AG09319 (cell line): ENCODE results near the gene GRID1.

Experiments used
- DNase-seq: peaks from one replicate; pipeline ENCODE4 v3.0.0-alpha.2; 2010; ENCODE audit warnings: low read depth; ENCODE audit errors: extremely low read depth
- CTCF ChIP-seq: IDR thresholded peaks from 2 replicates; pipeline ENCODE4 v1.5.1; 2011; ENCODE audit warnings: low read depth, mild to moderate bottlenecking, inconsistent platforms, low read length, moderate library complexity

Gene GRID1

GRCh38 chr10:86121200-86121599, 245.4 kb downstream of the GRID1 start:
- TF ChIP-seq CTCF = no peak
- DNase-seq = no peak

DNA sequence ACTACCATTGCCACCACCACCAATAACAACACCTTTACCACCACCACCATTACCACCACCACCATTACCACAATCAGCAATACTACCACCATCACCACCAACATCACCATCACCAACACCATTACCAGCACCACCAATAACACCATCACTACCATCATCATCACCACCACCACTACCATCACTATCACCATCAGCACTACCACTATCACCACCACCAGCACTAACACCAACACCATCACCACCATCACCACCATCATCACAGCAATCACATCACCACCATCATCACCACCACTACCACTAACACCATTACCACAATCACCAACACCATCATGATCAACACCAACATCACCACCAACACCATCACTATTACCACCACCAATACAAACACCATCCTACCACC, 249.5 kb downstream of the GRID1 start:
- TF ChIP-seq CTCF = no peak
- DNase-seq = no peak

DNA sequence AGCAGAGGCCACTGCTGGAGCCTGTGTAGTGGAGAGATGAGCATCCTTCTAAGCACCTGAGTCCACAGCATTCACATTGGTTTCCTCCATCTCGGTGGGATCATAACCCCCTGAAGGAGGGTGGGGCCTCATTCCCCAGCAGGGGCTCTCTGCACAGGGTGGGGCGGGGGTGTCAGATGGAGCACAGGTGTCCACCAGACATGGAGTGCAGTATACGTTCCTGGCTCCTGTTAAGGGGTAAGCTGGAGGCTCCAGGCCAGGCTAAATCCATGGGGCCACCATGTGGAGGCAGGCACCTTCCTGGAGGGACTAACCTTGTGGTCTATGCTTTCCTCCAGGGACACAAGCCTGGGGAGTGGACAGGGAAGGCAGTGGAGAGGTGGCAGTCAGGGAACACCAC, 252.6 kb downstream of the GRID1 start:
- TF ChIP-seq CTCF = no peak
- no peak for DNase-seq

- TF ChIP-seq CTCF = no peak
- DNase-seq = no peak
Observed at GRCh38 chr10:86113501-86113900, 253.1 kb downstream of the GRID1 start.

GRCh38 chr10:86113044-86113443, 253.6 kb downstream of the GRID1 start:
- no peak for DNase-seq
- no peak for TF ChIP-seq CTCF

DNA sequence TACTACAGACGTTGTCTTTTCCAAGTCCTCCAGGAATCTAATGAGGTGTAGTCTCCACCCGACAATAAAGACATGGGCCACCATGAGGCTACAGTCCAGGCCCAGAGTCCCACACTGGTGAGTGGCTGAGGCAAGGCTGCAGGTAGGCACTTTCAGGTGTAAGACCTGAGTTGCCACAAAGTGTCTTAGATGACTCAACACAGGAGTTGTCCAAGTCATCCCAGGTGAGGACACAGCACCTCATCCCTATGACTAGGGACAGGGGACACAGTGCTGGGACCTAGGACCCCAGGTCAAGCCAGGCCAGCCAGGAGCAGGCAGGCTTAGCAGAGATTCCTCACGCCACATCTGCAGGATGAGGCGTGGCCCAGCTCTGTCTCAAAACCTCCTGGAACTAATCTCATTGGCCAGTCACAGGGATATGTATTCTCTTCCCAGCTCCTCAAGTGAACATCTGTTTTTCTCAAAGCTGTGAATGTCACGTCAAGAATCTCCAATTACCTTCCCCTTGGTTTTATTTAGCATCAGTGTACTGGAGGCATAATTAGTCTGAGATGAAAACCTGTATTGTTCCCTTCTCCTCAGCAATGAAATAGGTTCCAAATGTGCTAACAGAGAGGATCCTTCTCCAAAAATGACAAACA, 254.6 kb downstream of the GRID1 start:
- TF ChIP-seq CTCF = no peak
- no peak for DNase-seq

GRCh38 chr10:86110156-86110786, 256.3 kb downstream of the GRID1 start:
- no peak for TF ChIP-seq CTCF
- no peak for DNase-seq
